GM21390 (cell line): ENCODE measurements around the gene ZNF143.
A peak's percentile ranks its signal among the peaks of the same experiment; 100 is the strongest.
"Not testable (repeated sequence)": the region's sequence is repeated elsewhere in the genome, so short reads cannot be mapped to it uniquely, and the experiment has no call there.

Experiments used
- ATAC-seq: cut with Tn5 transposase; IDR thresholded peaks from one replicate; pipeline ENCODE4 v1.9.1; 2021; ENCODE audit not compliant: unreplicated experiment

Gene ZNF143

DNA sequence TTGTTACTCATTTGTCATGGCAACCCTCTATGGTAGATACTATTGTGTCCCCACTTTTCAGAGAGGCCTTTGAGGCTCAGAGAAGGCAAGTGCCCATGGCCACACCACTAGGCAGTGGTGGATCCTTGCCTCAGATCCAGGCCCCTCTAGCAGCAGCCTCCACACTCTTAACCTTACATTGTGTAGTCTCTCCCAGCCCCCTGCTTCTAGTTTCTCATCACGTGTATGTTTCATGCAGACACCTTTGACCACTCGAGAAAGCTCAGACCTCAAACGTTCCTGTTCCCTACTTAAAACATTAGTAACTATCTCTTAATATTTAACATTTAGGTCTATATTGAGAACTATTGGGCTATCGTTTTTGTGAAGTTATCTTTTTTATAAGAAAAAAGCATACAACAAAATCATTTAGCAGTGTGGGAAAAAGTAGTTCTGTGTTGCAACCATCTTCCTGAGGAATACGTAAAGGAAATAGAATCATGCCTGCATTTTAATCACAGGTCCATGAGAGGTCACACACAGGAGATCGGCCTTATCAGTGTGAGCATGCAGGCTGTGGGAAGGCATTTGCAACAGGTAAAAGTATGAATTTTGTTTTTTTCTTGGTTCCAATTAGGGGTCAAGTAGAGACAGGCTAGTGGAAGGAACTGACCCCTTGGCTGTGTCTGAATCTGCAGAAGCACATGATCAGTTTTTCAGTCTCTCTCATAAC is 35.1 kb downstream of the ZNF143 start:
- ATAC-seq, result no peak

GRCh38 chr11:9498457-9499078 is 37.8 kb downstream of the ZNF143 start:
- ATAC-seq, result no peak

GRCh38 chr11:9506489-9507276 is 45.9 kb downstream of the ZNF143 start:
- peak; percentile 42 for ATAC-seq

GRCh38 chr11:9507277-9507580 is 46.4 kb downstream of the ZNF143 start:
- no peak for ATAC-seq

DNA sequence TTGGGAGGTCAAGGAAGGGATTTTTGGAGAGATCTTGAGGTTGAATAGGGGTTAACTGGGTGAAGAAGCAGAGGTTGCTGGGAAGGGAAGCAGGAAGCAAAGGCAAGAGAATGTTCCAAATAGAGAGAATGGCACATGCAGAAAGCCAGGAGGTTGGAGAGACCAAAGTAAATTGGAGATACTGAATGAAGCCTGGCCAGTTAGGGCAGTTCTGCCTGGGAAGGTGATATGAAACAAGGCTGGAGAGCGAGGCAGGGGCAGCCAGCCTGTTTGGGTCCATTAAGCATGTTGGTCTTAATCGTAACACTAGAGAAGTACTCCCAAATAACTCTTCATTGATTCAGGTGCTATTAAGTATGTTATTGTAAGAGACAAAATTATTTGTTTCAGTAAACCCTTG is 48.2 kb downstream of the ZNF143 start:
- ATAC-seq, result no peak

DNA sequence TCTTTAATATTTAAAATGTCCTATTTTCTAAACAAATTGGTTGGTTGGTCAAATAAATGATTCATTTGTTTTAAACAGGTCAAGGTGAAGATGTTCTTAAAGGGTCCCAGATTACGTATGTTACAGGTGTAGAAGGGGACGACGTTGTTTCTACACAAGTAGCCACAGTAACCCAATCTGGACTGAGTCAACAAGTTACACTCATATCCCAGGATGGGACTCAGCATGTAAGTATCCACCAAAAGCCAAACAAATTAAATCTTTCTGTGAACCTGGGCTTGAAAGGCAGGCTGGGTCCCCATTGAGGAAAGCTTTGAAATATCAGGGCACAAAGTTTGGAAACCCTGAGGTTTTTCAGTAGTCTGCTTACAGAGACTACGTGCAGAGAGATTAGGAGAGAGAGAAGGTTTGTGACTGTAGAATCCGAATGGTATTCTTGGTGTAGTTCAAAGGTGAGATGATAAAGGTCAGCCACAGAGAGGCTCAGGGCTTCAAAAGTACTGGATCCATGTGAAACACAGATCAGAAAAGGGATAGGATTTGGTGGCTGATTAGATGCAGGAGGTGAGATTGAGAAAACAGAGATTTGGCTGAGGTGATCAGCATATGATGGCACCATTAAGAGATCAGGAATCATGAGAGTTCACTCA is 51.7 kb downstream of the ZNF143 start:
- ATAC-seq, result no peak

- ATAC-seq, result not testable (repeated sequence)
Measured at GRCh38 chr11:9514576-9514975, 53.8 kb downstream of the ZNF143 start.

GRCh38 chr11:9516113-9516512 is 55.3 kb downstream of the ZNF143 start:
- ATAC-seq, result no peak

- ATAC-seq, result no peak
Measured at GRCh38 chr11:9518835-9519410, 58.1 kb downstream of the ZNF143 start.

GRCh38 chr11:9524001-9524400 is 63.2 kb downstream of the ZNF143 start:
- ATAC-seq, result no peak

DNA sequence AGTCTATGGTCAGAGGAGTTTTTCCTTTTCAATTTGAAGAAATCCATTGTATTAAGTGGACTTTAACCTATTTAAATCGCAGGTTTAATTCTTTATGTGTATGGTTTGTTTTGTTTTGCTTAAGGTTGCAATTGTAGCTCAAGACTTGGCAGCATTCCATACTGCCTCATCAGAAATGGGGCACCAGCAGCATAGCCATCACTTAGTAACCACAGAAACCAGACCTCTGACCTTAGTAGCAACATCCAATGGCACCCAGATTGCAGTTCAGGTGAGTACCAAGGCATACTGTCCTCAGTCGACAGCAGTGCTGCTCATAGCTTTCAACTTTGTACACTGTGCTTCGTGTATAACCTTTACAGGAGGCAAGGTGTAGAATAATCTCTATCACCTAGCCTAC is 64.3 kb downstream of the ZNF143 start:
- ATAC-seq, result no peak

- ATAC-seq, result no peak
Measured at GRCh38 chr11:9527481-9528135, 66.8 kb downstream of the ZNF143 start.

- no peak for ATAC-seq
Measured at GRCh38 chr11:9528136-9528501, 67.3 kb downstream of the ZNF143 start.

DNA sequence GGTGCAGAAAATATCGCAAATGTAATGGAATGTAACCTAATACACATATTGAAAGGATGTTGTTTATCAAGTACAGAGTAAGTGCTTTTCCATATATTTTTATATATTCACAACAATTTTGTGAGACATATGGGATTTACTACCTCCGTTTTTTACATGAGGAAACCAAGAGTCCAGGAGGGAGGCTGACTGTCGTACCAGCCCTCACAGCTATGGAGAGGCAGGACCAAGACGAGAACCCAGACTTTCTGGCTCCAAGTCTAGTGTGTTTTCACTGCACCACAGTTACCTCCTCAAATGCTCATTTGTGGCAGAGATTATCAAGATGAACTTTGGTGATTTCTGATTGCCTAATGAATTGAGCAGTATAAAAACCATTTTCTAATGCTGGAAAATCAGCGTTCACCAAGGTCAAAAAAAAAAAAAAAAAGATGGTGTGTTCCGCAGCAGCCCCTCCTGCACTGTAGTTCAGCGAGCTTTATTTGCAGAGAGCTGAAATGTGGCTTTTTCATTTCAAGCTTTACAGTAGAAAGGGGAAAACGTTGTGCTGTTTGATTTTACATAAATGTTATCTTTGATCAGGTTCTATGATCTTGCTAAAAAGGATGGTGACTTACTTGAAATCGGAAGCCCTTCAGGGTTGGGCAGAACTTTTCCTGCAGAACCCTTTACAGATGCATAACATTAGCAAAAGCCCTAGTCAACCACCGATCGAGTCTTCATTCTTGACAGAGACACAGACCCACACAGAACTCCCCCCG is 67.9 kb downstream of the ZNF143 start:
- no peak for ATAC-seq

GRCh38 chr11:9529334-9529650 is 68.5 kb downstream of the ZNF143 start:
- ATAC-seq, result no peak

- ATAC-seq, result no peak
Measured at GRCh38 chr11:9530020-9530621, 69.3 kb downstream of the ZNF143 start.

DNA sequence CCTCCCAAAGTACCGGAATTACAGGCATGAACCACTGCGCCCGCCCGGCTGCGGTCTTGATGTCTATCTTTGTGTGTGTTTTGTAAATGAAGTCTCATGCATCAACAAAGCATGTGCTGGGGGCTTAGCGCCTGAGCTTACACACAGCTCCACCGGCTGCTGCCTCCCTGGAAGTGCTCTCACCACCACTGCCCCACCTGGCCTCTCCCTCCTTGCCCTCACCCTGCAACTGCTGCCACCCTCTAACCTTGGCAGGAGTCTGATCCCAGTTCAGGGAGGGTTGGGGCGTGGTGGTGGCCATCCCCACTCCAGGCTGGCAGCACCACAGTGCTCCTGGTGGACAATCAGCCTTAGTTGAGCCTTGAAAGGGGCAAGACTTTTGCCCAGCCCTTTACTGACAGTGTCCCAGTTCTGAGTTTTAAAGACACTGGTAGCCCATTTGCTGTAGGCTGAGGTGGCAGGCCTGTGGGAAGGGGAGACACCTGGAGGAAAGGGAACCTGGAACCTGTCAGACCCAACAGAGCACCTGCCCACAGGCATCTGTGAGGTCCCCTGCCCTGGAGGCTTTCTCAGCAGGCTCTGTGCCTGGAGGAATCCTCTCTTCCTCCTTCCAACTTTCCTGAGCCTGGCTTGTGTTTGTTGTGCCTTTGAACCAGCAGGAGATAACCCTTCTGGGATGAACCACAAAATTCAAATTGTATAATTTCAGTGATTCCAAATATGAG is 70.3 kb downstream of the ZNF143 start:
- no peak for ATAC-seq

DNA sequence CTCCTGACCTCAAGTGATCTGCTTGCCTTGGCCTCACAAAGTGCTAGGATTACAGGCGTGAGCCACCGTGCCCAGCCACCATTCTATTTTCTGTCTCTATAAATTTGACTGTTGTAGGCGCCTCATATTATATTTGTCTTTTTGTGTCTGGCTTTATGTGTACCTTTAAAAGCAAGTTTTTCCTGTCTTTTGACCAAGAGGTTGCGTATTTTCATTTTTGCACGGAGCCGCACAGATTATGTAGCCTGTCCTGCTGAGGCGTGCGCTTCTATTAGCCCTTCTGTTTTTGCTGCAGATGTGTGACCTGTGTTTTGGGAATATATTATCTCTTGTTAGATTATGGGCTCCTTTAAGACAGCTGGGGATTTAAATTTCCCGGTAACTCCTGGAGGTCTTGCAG is 72.2 kb downstream of the ZNF143 start:
- ATAC-seq, result no peak

- ATAC-seq, result no peak
Measured at GRCh38 chr11:9533736-9534473, 73.1 kb downstream of the ZNF143 start.
